Measurements from ENCODE around the gene KCNN4. TPM values are rescaled to one million over a fixed set of nuclear protein-coding genes. Genes with fewer than 3 reads are reported as not detected.

Gene KCNN4
- total and polyA plus RNA-seq, 2 experiments from 2014 or later, result 3.6 to 5.4 TPM

DNA sequence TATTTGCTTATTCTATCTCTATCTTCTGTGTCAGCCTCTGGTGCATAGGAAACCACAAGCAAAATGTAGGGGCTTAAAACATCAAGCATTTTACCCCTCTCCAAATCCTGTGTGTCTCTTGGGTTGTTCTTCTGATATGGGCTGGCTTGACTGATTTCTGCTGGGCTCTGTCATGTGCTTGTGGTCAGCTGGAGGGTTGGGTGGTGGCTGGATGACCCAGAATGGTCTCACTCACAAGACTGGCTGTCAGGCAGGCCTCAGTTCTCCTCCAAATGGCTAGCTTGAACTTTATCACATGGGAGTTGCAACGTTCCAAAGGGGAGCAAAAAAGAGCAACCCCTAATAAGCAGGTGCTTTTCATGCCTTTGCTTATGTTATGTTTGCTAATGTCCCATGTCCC, 31.1 kb upstream of the KCNN4 start:
- no peak overlapping the region for H3K27ac ChIP-seq
- H3K79me2 ChIP-seq, result no peaks in the 10 kb centered on the region
- WGBS (ENCODE audit: low lambda C conversion rate, missing lambda C conversion rate), result 41% methylated on average over 1 of the region's 1 CpG
- no peaks in the 10 kb centered on the region for H3K36me3 ChIP-seq (replicated peaks; ENCODE audit: insufficient read depth, low read depth)
- H3K4me1 ChIP-seq (ENCODE audit: insufficient read depth), result no peaks in the 10 kb centered on the region
- no peaks in the 10 kb centered on the region for H4K20me1 ChIP-seq (ENCODE audit: insufficient read depth, poor library complexity, severe bottlenecking)
- H3K9me3 ChIP-seq (ENCODE audit: low read depth), result no peaks in the 10 kb centered on the region
- H3K27me3 ChIP-seq, result no peaks in the 10 kb centered on the region
- H2AFZ ChIP-seq, result no peak overlapping the region
- H3K9me2 ChIP-seq (replicated peaks; ENCODE audit: insufficient read depth), result no peaks in the 10 kb centered on the region
- H3K4me2 ChIP-seq, result no peak overlapping the region
- no peak for DNase-seq (ENCODE audit: low spot score)
- no peak overlapping the region for H3K4me3 ChIP-seq
- TF ChIP-seq EZH2 (IDR thresholded peaks at IDR 0.05; ENCODE audit: borderline replicate concordance) (no peak), EZH2phosphoT487 (IDR thresholded peaks at IDR 0.05; ENCODE audit: low read depth, severe bottlenecking, unreplicated experiment) (no peak)
- TF ChIP-seq, protein P1, sequence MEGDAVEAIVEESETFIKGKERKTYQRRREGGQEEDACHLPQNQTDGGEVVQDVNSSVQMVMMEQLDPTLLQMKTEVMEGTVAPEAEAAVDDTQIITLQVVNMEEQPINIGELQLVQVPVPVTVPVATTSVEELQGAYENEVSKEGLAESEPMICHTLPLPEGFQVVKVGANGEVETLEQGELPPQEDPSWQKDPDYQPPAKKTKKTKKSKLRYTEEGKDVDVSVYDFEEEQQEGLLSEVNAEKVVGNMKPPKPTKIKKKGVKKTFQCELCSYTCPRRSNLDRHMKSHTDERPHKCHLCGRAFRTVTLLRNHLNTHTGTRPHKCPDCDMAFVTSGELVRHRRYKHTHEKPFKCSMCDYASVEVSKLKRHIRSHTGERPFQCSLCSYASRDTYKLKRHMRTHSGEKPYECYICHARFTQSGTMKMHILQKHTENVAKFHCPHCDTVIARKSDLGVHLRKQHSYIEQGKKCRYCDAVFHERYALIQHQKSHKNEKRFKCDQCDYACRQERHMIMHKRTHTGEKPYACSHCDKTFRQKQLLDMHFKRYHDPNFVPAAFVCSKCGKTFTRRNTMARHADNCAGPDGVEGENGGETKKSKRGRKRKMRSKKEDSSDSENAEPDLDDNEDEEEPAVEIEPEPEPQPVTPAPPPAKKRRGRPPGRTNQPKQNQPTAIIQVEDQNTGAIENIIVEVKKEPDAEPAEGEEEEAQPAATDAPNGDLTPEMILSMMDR (IDR thresholded peaks at IDR 0.05; ENCODE audit: poor library complexity), result no peak

DNA sequence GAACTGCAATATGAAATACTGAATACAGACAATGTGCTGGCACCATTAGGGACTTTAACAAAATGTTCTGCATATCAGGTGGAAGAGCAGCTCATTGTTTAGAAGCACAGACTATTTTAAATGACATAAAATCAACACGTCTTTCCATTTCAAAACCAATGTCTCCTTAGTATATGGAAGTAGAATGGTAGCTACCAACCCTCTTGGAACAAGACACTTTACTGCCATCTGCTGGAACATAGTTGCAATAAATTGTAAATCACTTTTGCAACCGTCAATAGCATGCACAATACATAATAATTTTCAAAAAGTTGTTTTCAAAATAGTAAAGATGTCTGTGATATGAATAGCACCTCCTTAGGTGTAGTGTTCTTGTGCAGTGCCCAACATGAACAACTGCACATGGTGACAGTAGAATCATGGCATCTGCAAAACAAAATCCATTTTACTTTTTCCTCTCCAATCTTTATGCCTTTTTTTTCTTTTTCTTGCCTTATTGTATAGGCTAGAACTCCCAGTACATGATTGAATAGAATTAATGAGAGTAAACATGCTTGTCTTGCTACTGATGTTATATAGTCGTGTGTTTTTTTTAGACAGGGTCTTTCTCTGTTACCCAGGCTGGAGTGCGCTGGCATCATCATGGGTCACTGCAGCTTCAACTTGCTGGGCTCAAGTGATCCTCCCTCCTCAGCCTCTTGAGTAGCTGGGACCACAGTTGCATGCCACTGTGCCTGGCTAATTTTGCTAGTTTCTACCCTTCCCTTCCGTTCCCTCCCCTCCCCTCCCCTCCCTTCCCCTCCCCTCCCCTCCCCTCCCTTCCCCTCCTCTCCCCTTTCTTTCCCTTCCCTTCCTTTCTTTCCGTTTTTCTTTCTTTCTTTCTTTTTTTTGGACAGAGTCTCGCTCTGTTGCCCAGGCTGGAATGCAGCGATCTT, 29.3 kb upstream of the KCNN4 start:
- no peak overlapping the region for H3K27ac ChIP-seq
- H3K9me2 ChIP-seq (replicated peaks; ENCODE audit: insufficient read depth), result no peaks in the 10 kb centered on the region
- no peak overlapping the region for H3K4me2 ChIP-seq
- no peaks in the 10 kb centered on the region for H3K79me2 ChIP-seq
- no peaks in the 10 kb centered on the region for H3K27me3 ChIP-seq
- no peaks in the 10 kb centered on the region for H4K20me1 ChIP-seq (ENCODE audit: insufficient read depth, poor library complexity, severe bottlenecking)
- no peaks in the 10 kb centered on the region for H3K4me1 ChIP-seq (ENCODE audit: insufficient read depth)
- no peaks in the 10 kb centered on the region for H3K36me3 ChIP-seq (replicated peaks; ENCODE audit: insufficient read depth, low read depth)
- H3K9me3 ChIP-seq (ENCODE audit: low read depth), result no peaks in the 10 kb centered on the region
- peak; percentile 67 for DNase-seq (ENCODE audit: low spot score)
- 31% methylated on average over 5 of the region's 8 CpGs for WGBS (ENCODE audit: low lambda C conversion rate, missing lambda C conversion rate)
- H3K4me3 ChIP-seq, result no peak overlapping the region
- no peak overlapping the region for H2AFZ ChIP-seq
- TF ChIP-seq, protein P1 (IDR thresholded peaks at IDR 0.05; ENCODE audit: poor library complexity), result peak; percentile 58
- no peak for TF ChIP-seq EZH2phosphoT487 (IDR thresholded peaks at IDR 0.05; ENCODE audit: low read depth, severe bottlenecking, unreplicated experiment)

DNA sequence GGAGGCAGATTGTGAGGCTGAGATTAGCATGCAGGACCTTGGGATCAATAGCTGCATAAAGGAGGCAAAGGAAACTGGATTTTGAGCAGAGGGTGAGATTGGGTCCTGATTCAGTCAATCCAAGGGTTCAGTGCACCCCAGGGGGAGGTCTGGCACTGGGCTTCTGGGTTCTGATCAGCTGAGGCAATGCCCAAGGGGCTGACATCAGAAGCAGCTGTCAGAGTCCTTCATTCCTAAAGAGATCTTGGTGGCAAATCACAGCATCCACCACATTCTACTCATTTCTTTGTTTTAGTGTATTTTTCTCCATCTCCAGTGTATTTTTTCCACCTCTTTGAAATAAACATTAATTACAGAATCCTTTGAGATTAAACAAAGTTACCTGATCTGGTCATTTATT, 26.9 kb upstream of the KCNN4 start:
- Histone ChIP-seq H3K9me3 (ENCODE audit: low read depth) (no peaks in the 10 kb centered on the region), H3K36me3 (replicated peaks; ENCODE audit: insufficient read depth, low read depth) (no peaks in the 10 kb centered on the region), H3K9me2 (replicated peaks; ENCODE audit: insufficient read depth) (no peaks in the 10 kb centered on the region), H3K27me3 (no peaks in the 10 kb centered on the region), H3K4me2 (no peak overlapping the region), H2AFZ (no peak overlapping the region), H3K4me3 (no peak overlapping the region), H3K4me1 (ENCODE audit: insufficient read depth) (no peaks in the 10 kb centered on the region), H3K27ac (no peak overlapping the region), H4K20me1 (ENCODE audit: insufficient read depth, poor library complexity, severe bottlenecking) (no peaks in the 10 kb centered on the region), H3K79me2 (no peaks in the 10 kb centered on the region)
- no peak for DNase-seq (ENCODE audit: low spot score)
- TF ChIP-seq EZH2 (IDR thresholded peaks at IDR 0.05; ENCODE audit: borderline replicate concordance) (no peak), EZH2phosphoT487 (IDR thresholded peaks at IDR 0.05; ENCODE audit: low read depth, severe bottlenecking, unreplicated experiment) (no peak)
- TF ChIP-seq, protein P1 (IDR thresholded peaks at IDR 0.05; ENCODE audit: poor library complexity), result no peak
